ENCODE results near the gene CAMK2G.

Gene CAMK2G

GRCh38 chr10:73793456-73793855 lies 80.9 kb downstream of the CAMK2G start:
- Histone ChIP-seq H3K9me3 (ENCODE audit: insufficient read depth, low read length, severe bottlenecking) (no peaks in the 10 kb centered on the region), H3K27ac (ENCODE audit: low read length) (no peak overlapping the region), H3K36me3 (ENCODE audit: insufficient read depth, low read length) (peaks cover 88% of the 10 kb centered on the region), H3K4me2 (ENCODE audit: insufficient read depth, low read length) (no peak overlapping the region), H3K27me3 (ENCODE audit: insufficient read depth, low read length, poor library complexity) (no peaks in the 10 kb centered on the region), H3K4me3 (ENCODE audit: low read depth in 1 of 2, low read length in 2 of 2) (no peak overlapping the region), H3K4me1 (ENCODE audit: insufficient read depth, low read length) (no peaks in the 10 kb centered on the region), H3K79me2 (ENCODE audit: insufficient read depth, low read length) (peaks cover 1% of the 10 kb centered on the region; the same call in 1 of the 2 replicates), H2AFZ (ENCODE audit: low read depth, low read length) (no peak overlapping the region), H3K9ac (ENCODE audit: low read depth, low read length) (no peak overlapping the region), H4K20me1 (ENCODE audit: insufficient read depth, low read length) (peaks cover 14% of the 10 kb centered on the region)
- DNase-seq (no peak), ATAC-seq (ENCODE audit: insufficient read depth, low read depth) (no peak)
- no peak for TF ChIP-seq EZH2 (IDR thresholded peaks at IDR 0.05; ENCODE audit: borderline replicate concordance, low read depth, low read length, severe bottlenecking)
- TF ChIP-seq, protein P1, sequence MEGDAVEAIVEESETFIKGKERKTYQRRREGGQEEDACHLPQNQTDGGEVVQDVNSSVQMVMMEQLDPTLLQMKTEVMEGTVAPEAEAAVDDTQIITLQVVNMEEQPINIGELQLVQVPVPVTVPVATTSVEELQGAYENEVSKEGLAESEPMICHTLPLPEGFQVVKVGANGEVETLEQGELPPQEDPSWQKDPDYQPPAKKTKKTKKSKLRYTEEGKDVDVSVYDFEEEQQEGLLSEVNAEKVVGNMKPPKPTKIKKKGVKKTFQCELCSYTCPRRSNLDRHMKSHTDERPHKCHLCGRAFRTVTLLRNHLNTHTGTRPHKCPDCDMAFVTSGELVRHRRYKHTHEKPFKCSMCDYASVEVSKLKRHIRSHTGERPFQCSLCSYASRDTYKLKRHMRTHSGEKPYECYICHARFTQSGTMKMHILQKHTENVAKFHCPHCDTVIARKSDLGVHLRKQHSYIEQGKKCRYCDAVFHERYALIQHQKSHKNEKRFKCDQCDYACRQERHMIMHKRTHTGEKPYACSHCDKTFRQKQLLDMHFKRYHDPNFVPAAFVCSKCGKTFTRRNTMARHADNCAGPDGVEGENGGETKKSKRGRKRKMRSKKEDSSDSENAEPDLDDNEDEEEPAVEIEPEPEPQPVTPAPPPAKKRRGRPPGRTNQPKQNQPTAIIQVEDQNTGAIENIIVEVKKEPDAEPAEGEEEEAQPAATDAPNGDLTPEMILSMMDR (IDR thresholded peaks at IDR 0.05; ENCODE audit: borderline replicate concordance, extremely low read depth, low read length, poor library complexity, severe bottlenecking): no peak

- ATAC-seq (ENCODE audit: insufficient read depth, low read depth): no peak
- DNase-seq: no peak
- no peak overlapping the region for H3K27ac ChIP-seq (ENCODE audit: low read length)
- H4K20me1 ChIP-seq (ENCODE audit: insufficient read depth, low read length): peaks cover 21% of the 10 kb centered on the region
- no peak overlapping the region for H3K4me3 ChIP-seq (ENCODE audit: low read depth in 1 of 2, low read length in 2 of 2)
- no peaks in the 10 kb centered on the region for H3K9me3 ChIP-seq (ENCODE audit: insufficient read depth, low read length, severe bottlenecking)
- peaks cover 6% of the 10 kb centered on the region for H3K4me1 ChIP-seq (ENCODE audit: insufficient read depth, low read length)
- no peak overlapping the region for H2AFZ ChIP-seq (ENCODE audit: low read depth, low read length)
- H3K4me2 ChIP-seq (ENCODE audit: insufficient read depth, low read length): no peak overlapping the region
- TF ChIP-seq EZH2 (IDR thresholded peaks at IDR 0.05; ENCODE audit: borderline replicate concordance, low read depth, low read length, severe bottlenecking): no peak
- TF ChIP-seq, protein P1 (IDR thresholded peaks at IDR 0.05; ENCODE audit: borderline replicate concordance, extremely low read depth, low read length, poor library complexity, severe bottlenecking): no peak
- H3K27me3 ChIP-seq (ENCODE audit: insufficient read depth, low read length, poor library complexity): no peaks in the 10 kb centered on the region
- H3K36me3 ChIP-seq (ENCODE audit: insufficient read depth, low read length): peaks cover 76% of the 10 kb centered on the region
- peaks cover 15% of the 10 kb centered on the region for H3K79me2 ChIP-seq (ENCODE audit: insufficient read depth, low read length)
- H3K9ac ChIP-seq (ENCODE audit: low read depth, low read length): no peak overlapping the region
These were observed 82.4 kb downstream of the CAMK2G start for GRCh38 chr10:73791871-73792400.

DNA sequence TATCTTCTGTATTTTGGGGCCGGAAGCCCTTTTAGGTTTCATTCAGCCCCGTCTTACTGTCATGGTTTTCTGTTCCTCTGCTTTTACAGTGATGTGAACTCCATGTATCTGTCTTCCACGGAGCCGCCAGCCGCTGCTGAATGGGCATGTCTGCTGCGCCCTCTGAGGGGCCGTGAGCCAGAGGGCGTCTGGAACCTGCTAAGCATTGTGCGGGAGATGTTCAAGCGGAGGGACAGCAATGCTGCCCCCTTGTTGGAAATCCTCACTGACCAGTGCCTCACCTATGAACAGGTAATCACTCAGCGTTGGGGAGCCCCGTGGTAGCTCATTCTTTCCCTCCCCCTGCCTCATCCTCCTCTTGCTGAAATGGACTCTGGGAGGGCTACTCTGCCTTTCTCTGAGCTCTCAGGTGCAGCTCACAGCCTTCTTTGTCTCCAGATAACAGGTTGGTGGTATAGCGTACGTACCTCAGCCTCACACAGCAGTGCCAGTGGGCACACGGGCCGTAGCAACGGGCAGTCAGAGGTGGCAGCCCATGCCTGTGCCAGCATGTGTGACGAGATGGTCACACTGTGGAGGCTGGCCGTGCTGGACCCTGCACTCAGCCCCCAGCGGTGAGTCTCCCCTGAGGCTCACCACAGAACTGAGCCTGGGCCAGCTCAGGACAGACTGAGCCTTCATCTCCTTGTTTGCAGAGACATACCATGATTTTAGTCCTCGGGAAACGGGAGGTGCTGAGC lies 83.3 kb downstream of the CAMK2G start:
- H3K9ac ChIP-seq (ENCODE audit: low read depth, low read length): no peak overlapping the region
- TF ChIP-seq, protein P1 (IDR thresholded peaks at IDR 0.05; ENCODE audit: borderline replicate concordance, extremely low read depth, low read length, poor library complexity, severe bottlenecking): no peak
- no peak for TF ChIP-seq EZH2 (IDR thresholded peaks at IDR 0.05; ENCODE audit: borderline replicate concordance, low read depth, low read length, severe bottlenecking)
- no peak for DNase-seq

More for the DNA sequence above, 83.3 kb downstream of the CAMK2G start:
- no peak overlapping the region for H2AFZ ChIP-seq (ENCODE audit: low read depth, low read length)
- no peak overlapping the region for H3K4me3 ChIP-seq (ENCODE audit: low read depth in 1 of 2, low read length in 2 of 2)
- H4K20me1 ChIP-seq (ENCODE audit: insufficient read depth, low read length): peaks cover 26% of the 10 kb centered on the region
- H3K4me1 ChIP-seq (ENCODE audit: insufficient read depth, low read length): peaks cover 15% of the 10 kb centered on the region
- H3K9me3 ChIP-seq (ENCODE audit: insufficient read depth, low read length, severe bottlenecking): no peaks in the 10 kb centered on the region
- no peak overlapping the region for H3K27ac ChIP-seq (ENCODE audit: low read length)
- H3K4me2 ChIP-seq (ENCODE audit: insufficient read depth, low read length): no peak overlapping the region
- H3K27me3 ChIP-seq (ENCODE audit: insufficient read depth, low read length, poor library complexity): no peaks in the 10 kb centered on the region
- no peak for ATAC-seq (ENCODE audit: insufficient read depth, low read depth)
- H3K36me3 ChIP-seq (ENCODE audit: insufficient read depth, low read length): peaks cover 68% of the 10 kb centered on the region
- peaks cover 22% of the 10 kb centered on the region for H3K79me2 ChIP-seq (ENCODE audit: insufficient read depth, low read length)
